ENCODE results near the gene PRDX1.

DNA sequence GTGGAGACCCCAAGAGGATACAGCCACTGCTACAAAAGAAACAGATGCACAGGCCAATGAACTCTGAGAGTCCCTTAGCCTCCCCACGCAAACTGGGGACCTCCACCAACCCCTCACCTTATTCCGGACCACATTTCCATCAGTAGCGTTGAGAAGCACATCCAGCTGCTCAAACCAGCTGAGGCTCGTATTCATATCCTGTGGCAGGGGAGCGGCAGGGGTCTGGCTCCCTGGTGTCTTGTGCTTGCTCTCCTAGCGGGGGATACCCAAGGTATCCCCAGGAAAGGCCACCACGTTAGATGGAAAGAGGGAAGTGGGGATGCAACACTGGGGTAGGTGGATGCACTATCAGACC, 22.3 kb downstream of the PRDX1 start:
- TF ChIP-seq, protein P1, sequence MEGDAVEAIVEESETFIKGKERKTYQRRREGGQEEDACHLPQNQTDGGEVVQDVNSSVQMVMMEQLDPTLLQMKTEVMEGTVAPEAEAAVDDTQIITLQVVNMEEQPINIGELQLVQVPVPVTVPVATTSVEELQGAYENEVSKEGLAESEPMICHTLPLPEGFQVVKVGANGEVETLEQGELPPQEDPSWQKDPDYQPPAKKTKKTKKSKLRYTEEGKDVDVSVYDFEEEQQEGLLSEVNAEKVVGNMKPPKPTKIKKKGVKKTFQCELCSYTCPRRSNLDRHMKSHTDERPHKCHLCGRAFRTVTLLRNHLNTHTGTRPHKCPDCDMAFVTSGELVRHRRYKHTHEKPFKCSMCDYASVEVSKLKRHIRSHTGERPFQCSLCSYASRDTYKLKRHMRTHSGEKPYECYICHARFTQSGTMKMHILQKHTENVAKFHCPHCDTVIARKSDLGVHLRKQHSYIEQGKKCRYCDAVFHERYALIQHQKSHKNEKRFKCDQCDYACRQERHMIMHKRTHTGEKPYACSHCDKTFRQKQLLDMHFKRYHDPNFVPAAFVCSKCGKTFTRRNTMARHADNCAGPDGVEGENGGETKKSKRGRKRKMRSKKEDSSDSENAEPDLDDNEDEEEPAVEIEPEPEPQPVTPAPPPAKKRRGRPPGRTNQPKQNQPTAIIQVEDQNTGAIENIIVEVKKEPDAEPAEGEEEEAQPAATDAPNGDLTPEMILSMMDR (IDR thresholded peaks at IDR 0.05) = no peak
- TF ChIP-seq POLR2A (IDR thresholded peaks at IDR 0.05) = no peak

Measured in testis (tissue), 2 donors.